Measurements from ENCODE around the gene CDC123. TPM values are rescaled to one million over a fixed set of nuclear protein-coding genes. Genes with fewer than 3 reads are reported as not detected.

The CDC123 gene
- polyA plus RNA-seq, 1 donor (not counting 4 experiments of a cell fraction or from before 2014, with no cell fraction given), result 146 TPM

DNA sequence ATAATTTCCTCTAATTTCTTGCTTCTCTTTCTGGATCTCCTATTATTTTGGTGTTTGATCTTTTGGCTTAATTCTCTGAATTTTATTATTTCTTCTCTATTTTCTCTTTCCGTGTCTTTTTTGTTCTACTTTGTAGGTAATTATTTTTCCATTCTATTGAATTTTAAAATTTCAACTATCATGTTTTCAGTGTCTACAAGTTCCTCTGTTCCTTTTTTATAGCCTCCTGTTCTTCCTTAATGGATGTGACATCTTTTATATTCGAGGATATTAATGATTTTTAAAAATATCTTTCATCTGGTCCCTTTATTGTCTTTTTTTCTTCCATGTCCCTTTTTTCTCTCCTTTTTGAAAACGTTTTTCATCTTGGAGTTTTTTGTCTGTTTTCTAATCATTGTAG is 11.1 kb downstream of the CDC123 start:
- Histone ChIP-seq H3K36me3 (ENCODE audit: control insufficient read depth in 2 of 2, extremely low read depth in 1 of 2, insufficient read depth in 2 of 2, low read length in 2 of 2) (peaks cover 20 to 26% of the 10 kb centered on the region in 2 experiments), H3K9me1 (ENCODE audit: control insufficient read depth, extremely low read depth, insufficient read depth, low read length) (no peaks in the 10 kb centered on the region), H3K27me3 (ENCODE audit: control insufficient read depth, extremely low read depth, insufficient read depth, low read length) (no peaks in the 10 kb centered on the region), H3K4me3 (ENCODE audit: control insufficient read depth in 2 of 3, extremely low read depth in 1 of 3, insufficient read depth in 2 of 3, low read depth in 1 of 3, low read length in 3 of 3) (no peak overlapping the region), H3K4me2 (ENCODE audit: control insufficient read depth, extremely low read depth, insufficient read depth, low read depth, low read length) (no peak overlapping the region), H3K9ac (ENCODE audit: control insufficient read depth, extremely low read depth, insufficient read depth, low read length) (no peak overlapping the region), H2AFZ (ENCODE audit: control insufficient read depth, low read length) (no peak overlapping the region), H3K9me3 (ENCODE audit: control insufficient read depth, low read depth, low read length) (no peaks in the 10 kb centered on the region), H3K27ac (ENCODE audit: control insufficient read depth, insufficient read depth, low read length) (no peak overlapping the region), H3K79me2 (ENCODE audit: control insufficient read depth, insufficient read depth, low read length) (peaks cover 61% of the 10 kb centered on the region), H4K20me1 (ENCODE audit: control insufficient read depth, extremely low read depth, insufficient read depth, low read length) (peaks cover 4% of the 10 kb centered on the region), H3K4me1 (ENCODE audit: control insufficient read depth, extremely low read depth, insufficient read depth, low read length) (no peaks in the 10 kb centered on the region)
- no peak for DNase-seq (ENCODE audit: low read depth, low spot score)
- FAIRE-seq, result no peak
- dilution Hi-C loops (cut with MboI; ENCODE audit: extremely low pct_ligation_motif_present, low sequenced_read_pairs), result no loop called here
- TF ChIP-seq, protein P1, sequence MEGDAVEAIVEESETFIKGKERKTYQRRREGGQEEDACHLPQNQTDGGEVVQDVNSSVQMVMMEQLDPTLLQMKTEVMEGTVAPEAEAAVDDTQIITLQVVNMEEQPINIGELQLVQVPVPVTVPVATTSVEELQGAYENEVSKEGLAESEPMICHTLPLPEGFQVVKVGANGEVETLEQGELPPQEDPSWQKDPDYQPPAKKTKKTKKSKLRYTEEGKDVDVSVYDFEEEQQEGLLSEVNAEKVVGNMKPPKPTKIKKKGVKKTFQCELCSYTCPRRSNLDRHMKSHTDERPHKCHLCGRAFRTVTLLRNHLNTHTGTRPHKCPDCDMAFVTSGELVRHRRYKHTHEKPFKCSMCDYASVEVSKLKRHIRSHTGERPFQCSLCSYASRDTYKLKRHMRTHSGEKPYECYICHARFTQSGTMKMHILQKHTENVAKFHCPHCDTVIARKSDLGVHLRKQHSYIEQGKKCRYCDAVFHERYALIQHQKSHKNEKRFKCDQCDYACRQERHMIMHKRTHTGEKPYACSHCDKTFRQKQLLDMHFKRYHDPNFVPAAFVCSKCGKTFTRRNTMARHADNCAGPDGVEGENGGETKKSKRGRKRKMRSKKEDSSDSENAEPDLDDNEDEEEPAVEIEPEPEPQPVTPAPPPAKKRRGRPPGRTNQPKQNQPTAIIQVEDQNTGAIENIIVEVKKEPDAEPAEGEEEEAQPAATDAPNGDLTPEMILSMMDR (optimal IDR thresholded peaks at IDR 0.05 in 1 of 3, IDR thresholded peaks at IDR 0.05 in 1 of 3, conservative IDR thresholded peaks at IDR 0.05 in 1 of 3; ENCODE audit: extremely low read depth in 1 of 3, insufficient read depth in 2 of 3, low read length in 3 of 3), result no peak
- TF ChIP-seq EZH2 (IDR thresholded peaks at IDR 0.05; ENCODE audit: low read length), result no peak

DNA sequence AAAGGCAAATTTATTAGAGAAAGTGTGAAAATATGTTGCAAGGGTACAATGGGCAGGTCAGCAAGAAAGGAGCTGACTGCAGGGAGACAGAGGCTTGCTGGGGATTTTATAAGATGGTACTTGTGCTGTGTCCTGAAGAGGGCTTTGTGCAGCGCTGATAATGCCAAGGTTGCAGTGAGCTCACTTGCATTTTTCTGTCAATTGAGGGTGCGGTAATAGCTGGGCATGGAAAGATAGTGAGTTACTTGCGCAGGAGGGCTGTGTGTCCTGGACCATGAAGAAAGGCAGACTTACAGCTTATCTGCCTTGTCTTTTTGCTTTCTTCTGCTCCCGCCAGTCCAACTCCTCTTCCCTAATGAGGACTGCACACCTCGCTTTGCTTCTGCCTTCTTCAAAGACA is 12.5 kb downstream of the CDC123 start:
- dilution Hi-C loops (cut with MboI; ENCODE audit: extremely low pct_ligation_motif_present, low sequenced_read_pairs), result no loop called here
- no peak for DNase-seq (ENCODE audit: low read depth, low spot score)
- Histone ChIP-seq H3K9me1 (ENCODE audit: control insufficient read depth, extremely low read depth, insufficient read depth, low read length) (no peaks in the 10 kb centered on the region), H3K4me2 (ENCODE audit: control insufficient read depth, extremely low read depth, insufficient read depth, low read depth, low read length) (no peak overlapping the region), H3K9ac (ENCODE audit: control insufficient read depth, extremely low read depth, insufficient read depth, low read length) (no peak overlapping the region), H3K79me2 (ENCODE audit: control insufficient read depth, insufficient read depth, low read length) (peaks cover 48% of the 10 kb centered on the region), H3K9me3 (ENCODE audit: control insufficient read depth, low read depth, low read length) (no peaks in the 10 kb centered on the region), H3K27me3 (ENCODE audit: control insufficient read depth, extremely low read depth, insufficient read depth, low read length) (no peaks in the 10 kb centered on the region), H3K36me3 (ENCODE audit: control insufficient read depth in 2 of 2, extremely low read depth in 1 of 2, insufficient read depth in 2 of 2, low read length in 2 of 2) (peaks cover 19 to 20% of the 10 kb centered on the region in 2 experiments), H3K4me3 (ENCODE audit: control insufficient read depth in 2 of 3, extremely low read depth in 1 of 3, insufficient read depth in 2 of 3, low read depth in 1 of 3, low read length in 3 of 3) (no peak overlapping the region), H4K20me1 (ENCODE audit: control insufficient read depth, extremely low read depth, insufficient read depth, low read length) (peaks cover 4% of the 10 kb centered on the region), H2AFZ (ENCODE audit: control insufficient read depth, low read length) (no peak overlapping the region), H3K4me1 (ENCODE audit: control insufficient read depth, extremely low read depth, insufficient read depth, low read length) (no peaks in the 10 kb centered on the region), H3K27ac (ENCODE audit: control insufficient read depth, insufficient read depth, low read length) (no peak overlapping the region)
- no peak for FAIRE-seq
- no peak for TF ChIP-seq EZH2 (IDR thresholded peaks at IDR 0.05; ENCODE audit: low read length)
- TF ChIP-seq, protein P1 (optimal IDR thresholded peaks at IDR 0.05 in 1 of 3, IDR thresholded peaks at IDR 0.05 in 1 of 3, conservative IDR thresholded peaks at IDR 0.05 in 1 of 3; ENCODE audit: extremely low read depth in 1 of 3, insufficient read depth in 2 of 3, low read length in 3 of 3), result no peak

Data from keratinocyte (primary cell).